DMS 273 treated with DMSO at 0.1 percent for 48 hours (cell line): ENCODE results near the gene DCLRE1C.
"Not testable (repeated sequence)": the region's sequence is repeated elsewhere in the genome, so short reads cannot be mapped to it uniquely, and the experiment has no call there.

Source experiments
- DNase-seq: peaks from one replicate; lab custom pipeline; 2025; lab: John Stamatoyannopoulos, UW

Gene DCLRE1C

GRCh38 chr10:14954001-14954770 is at the start of gene DCLRE1C:
TSS of gene DCLRE1C (minus strand) at chr10:14954096. CDS start at chr10:14954010, 86 bp downstream.
- DNase-seq = peak; percentile 57

GRCh38 chr10:14995964-14996565 is 42.2 kb upstream of the DCLRE1C start:
- no peak for DNase-seq

- not testable (repeated sequence) for DNase-seq
Observed at GRCh38 chr10:14993500-14994455, 39.9 kb upstream of the DCLRE1C start.

- not testable (repeated sequence) for DNase-seq
Observed at GRCh38 chr10:14992336-14992735, 38.4 kb upstream of the DCLRE1C start.

GRCh38 chr10:14991035-14991749 is 37.3 kb upstream of the DCLRE1C start:
- DNase-seq = peak; percentile 10

- DNase-seq = not testable (repeated sequence)
Observed at GRCh38 chr10:14989552-14989951, 35.7 kb upstream of the DCLRE1C start.

- DNase-seq = no peak
Observed at GRCh38 chr10:14982744-14983143, 28.8 kb upstream of the DCLRE1C start.

GRCh38 chr10:14975672-14976273 is 21.9 kb upstream of the DCLRE1C start:
- no peak for DNase-seq

- not testable (repeated sequence) for DNase-seq
Observed at GRCh38 chr10:14974153-14974998, 20.5 kb upstream of the DCLRE1C start.

- no peak for DNase-seq
Observed at GRCh38 chr10:14971867-14972448, 18.1 kb upstream of the DCLRE1C start.

- no peak for DNase-seq
Observed at GRCh38 chr10:14967897-14968296, 14.0 kb upstream of the DCLRE1C start.

GRCh38 chr10:14959221-14960057 is 5.5 kb upstream of the DCLRE1C start, which contains the start of gene MEIG1:
TSS of gene MEIG1 (plus strand) at chr10:14959388. CDS start at chr10:14966469, 7,081 bp downstream.
- DNase-seq = peak; percentile 82

- no peak for DNase-seq
Observed at GRCh38 chr10:14958872-14959220, 5.0 kb upstream of the DCLRE1C start.

- DNase-seq = no peak
Observed at GRCh38 chr10:14954934-14955333, 1.0 kb upstream of the DCLRE1C start.

- no peak for DNase-seq
Observed at GRCh38 chr10:14953424-14954000, 384 bp downstream of the DCLRE1C start.

GRCh38 chr10:14952851-14953423 is 959 bp downstream of the DCLRE1C start:
- no peak for DNase-seq

- no peak for DNase-seq
Observed at GRCh38 chr10:14949291-14949690, 4.6 kb downstream of the DCLRE1C start.

GRCh38 chr10:14947268-14947667 is 6.6 kb downstream of the DCLRE1C start:
- DNase-seq = no peak
